GM10266 (cell line): ENCODE results near the gene ITGA4.

Experiments
- DNase-seq: peaks from one replicate; pipeline ENCODE4 v3.0.0; 2012; ENCODE audit errors: extremely low spot score
- CTCF ChIP-seq: IDR thresholded peaks from 2 replicates; pipeline ENCODE4 v1.5.1; 2012; ENCODE audit warnings: mild to moderate bottlenecking, low read depth; ENCODE audit not compliant: control insufficient read depth, insufficient read depth; ENCODE audit errors: missing control alignments

Gene ITGA4

DNA sequence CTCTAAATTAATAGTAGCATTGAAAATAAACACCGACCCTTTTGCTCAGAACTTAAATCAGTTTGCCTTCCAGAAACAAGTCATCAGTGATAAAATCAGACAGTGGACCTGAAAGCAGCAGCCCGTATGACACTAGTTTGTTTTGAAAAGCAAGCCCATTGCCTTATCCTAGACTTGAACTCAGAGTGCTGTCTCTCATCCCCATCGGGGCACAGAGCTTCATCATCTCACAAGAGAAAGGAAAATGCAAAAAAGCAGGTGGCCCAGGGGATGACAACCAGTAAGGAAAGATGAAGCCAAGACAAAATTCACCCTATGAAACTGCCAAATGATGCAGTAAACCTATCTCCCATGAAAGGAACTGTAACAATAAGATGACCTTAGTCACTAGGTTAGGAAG lies 128.5 kb downstream of the ITGA4 start:
- no peak for DNase-seq
- no peak for TF ChIP-seq CTCF
